Stimulated activated CD4-positive, alpha-beta T cell treated with anti-CD3 and anti-CD28 coated beads, Interleukin-12 subunit alpha, Interleukin-12 subunit beta, amount 100 ng/mL, for 24 hours (primary cell): ENCODE results near the gene NEU3.

Source experiments
- DNase-seq, 2 experiments: peaks; one replicate each; pipeline ENCODE4 v3.0.0-alpha.2; 2020; ENCODE audit warnings: low read depth in 2 of 2

The NEU3 gene

DNA sequence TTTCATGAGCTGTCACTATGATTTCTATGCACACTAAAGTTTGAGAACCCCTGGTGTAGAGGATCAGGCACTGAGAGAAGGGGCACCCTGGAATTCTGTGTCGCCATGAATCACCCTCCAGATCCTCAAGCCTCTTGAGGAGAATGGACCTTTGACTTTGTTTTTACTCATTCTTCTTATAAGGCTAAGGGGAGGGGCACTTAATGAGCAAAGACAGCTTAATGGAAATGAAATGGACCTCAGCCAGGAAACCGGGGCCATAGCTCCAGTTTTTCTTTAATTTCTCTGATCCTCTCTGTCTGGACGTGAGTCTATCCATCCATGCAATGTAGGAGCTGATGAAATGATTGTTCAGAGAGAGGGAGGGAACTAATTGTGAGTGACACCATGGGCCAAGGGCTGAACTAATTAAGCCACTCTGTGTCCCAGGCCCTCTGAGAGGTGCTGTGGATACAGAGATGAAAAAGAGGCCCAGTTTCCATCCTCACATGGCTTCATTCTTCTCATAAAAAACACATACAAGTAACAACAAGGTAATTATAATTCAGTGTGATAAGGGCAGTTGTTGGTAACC lies 75.1 kb downstream of the NEU3 start:
- no peak for DNase-seq

DNA sequence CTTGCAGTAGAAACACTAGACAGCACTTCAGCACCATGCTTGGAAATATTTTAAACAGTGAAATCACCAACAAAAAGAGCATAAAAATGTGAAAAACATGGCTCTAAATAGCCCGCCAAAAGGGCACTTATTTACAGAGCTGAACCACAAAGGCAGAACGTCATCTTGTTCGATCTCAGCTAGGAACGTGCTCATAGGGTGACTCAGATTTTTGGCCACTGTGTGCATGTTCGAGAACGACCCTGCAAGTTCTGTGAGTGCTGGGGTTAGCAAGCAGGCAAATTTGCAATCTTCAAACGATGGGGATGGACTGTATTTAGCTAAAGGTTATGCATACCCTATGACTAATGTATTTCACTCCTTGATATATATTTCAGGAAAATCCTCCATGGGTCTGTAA lies 77.3 kb downstream of the NEU3 start:
- no peak for DNase-seq
